GM12872 (cell line): Measurements from ENCODE around the gene CHST9.

ENCODE experiments used
- TF ChIP-seq, protein P1 (sequence below): IDR thresholded peaks from 3 replicates; pipeline ENCODE4 v1.5.1; 2011; ENCODE audit warnings: low read depth, mild to moderate bottlenecking, low read length, moderate library complexity; ENCODE audit not compliant: insufficient read depth

Gene CHST9

DNA sequence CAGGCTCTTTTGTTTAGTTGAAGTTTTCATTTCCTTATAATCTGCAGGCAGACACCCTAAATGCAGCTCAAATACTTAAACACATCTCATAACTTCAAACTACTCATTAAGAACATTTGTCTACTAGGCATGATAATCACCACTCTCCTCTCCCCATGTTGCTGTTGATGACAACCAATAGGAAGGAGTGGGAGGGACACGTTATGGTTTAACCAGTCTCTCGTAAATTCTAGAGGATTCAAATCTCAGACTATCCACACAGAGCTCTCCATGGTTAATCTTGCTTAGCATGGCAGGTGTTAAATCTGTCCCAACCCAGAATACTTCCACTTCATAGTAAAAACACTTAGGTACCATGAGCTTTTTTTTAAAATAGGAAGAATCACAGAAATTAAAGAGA lies 192.2 kb downstream of the CHST9 start:
- TF ChIP-seq, protein P1, sequence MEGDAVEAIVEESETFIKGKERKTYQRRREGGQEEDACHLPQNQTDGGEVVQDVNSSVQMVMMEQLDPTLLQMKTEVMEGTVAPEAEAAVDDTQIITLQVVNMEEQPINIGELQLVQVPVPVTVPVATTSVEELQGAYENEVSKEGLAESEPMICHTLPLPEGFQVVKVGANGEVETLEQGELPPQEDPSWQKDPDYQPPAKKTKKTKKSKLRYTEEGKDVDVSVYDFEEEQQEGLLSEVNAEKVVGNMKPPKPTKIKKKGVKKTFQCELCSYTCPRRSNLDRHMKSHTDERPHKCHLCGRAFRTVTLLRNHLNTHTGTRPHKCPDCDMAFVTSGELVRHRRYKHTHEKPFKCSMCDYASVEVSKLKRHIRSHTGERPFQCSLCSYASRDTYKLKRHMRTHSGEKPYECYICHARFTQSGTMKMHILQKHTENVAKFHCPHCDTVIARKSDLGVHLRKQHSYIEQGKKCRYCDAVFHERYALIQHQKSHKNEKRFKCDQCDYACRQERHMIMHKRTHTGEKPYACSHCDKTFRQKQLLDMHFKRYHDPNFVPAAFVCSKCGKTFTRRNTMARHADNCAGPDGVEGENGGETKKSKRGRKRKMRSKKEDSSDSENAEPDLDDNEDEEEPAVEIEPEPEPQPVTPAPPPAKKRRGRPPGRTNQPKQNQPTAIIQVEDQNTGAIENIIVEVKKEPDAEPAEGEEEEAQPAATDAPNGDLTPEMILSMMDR, result no peak

DNA sequence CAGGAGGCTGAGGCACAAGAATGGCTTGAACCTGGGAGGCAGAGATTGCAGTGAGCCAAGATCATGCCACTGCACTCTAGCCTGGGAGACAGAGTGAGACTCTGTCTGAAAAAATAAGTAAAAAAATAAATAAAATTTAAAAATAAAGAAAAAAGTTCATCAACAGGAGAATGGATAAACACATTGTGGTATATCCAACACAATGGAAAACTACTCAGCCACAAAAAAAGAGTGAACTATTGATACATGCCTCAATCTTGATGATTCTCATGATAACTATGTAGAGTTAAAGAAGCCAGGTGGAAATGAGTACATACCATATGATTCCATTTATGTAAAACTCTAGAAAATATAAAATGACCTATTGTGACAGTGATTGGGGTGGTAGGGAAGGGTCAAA lies 195.3 kb downstream of the CHST9 start:
- TF ChIP-seq, protein P1, result no peak

DNA sequence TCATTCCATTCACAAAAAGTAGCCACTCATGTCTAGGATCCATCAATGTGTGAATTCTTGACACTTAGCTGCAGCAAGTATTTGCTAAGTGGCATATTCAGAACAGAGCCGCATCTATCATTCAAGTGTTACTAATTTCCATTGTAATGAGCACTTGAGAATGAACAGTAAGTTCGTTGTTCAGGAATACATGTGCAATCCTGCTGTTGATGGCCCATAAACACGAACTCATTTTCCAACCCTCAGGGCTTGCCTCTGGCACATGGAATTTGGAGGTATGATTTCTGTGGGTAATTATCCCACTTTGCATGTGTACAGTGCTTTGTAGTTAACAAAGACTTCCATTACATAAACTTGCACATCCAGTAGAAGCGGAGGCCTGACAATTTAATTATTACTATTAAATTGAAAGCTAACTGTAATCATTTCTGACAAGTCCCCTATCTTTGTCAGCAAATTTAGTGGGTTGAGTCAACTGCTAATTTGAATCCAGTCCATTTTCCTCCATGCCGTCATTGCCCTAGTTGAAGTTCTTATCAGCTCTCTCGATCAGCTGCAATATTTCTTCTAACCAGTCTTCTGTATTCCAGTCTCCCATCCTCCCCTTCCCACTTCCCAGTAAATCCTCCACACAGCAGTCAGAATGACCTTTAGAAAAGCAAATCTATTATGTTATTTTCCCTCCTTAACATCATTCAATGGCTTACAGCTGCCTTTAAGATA lies 203.6 kb downstream of the CHST9 start:
- TF ChIP-seq, protein P1, result no peak

DNA sequence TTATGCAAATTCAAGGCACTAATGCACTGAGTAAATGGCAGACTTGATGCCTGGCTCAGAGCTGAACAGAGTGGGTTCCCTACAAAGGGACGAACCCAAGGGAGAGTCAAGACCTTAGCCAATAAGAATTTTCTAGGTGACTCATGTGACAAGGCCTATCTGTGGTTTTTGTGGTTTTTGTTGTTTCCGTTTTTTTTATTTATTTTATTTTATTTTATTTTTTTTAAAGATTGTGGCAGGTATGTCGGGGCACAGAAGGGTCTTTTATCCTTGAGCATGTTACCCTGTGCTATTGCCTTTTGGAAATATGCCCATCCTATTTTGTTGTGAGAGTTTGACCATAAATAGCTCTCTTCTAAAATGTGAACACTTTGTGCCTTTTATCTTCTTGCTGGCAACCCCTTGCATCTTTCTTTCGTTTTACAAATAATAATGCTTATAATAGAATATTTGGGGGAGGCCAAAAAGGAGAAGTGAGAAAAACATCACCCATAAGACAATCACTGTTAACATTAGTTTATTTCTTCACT lies 206.2 kb downstream of the CHST9 start:
- TF ChIP-seq, protein P1, result no peak

DNA sequence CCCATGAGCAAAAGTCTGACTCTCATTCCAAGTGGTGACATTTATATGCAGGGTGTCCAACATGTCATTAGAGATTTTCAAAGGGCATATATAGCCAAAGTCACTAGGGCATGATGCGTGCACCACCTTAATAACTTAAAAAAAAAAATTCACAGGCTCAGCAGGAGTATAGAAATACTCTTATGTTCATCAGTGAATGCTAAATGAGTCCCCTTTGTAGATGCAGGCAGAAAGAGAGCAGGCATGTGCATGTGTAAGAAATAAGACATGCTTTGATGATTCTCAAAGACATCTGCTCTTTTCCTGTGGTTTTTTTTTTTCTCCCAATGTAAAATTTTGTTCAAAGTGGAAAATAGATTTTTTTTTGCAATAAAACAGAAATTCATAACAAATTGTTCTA lies 207.3 kb downstream of the CHST9 start:
- TF ChIP-seq, protein P1, result no peak

DNA sequence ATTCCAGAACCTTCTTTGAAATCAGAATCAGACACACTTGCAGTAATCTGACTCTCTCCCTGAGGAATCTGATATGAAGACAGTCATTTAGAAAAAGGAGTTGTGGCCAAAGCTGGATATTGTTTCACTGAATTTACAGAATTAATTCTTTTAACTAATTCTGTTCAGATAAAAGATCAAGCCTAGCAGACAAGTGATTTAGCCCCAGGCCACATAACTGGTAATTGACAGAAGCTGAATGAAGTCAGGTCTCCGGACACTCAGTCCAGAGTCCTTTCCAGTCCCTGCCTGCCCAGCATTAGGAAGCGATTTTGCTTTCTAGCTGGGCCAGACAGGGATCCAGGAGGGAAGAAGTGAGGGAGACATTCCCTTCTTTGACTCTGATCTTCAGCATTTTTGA lies 208.9 kb downstream of the CHST9 start:
- TF ChIP-seq, protein P1, result no peak

DNA sequence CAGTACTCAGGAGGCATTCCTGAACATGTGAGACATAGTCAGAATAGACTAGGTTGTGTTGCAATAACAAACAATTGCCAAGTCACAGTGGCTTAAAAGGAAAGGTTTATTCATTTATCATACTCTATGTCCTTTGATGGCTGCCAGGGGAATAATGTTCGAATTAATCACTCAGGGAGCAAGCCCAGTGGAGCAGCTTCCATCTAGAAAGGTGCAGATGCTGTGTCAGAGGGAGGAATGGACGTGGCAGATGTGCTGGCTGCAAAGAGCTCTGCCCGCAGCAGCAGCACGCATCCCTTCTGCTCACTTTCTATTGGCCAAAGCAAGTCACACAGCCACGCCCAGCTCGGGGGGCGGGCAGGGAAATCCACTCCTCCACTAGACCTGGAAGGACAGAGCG lies 213.7 kb downstream of the CHST9 start:
- TF ChIP-seq, protein P1, result no peak
